Midbrain (tissue), 1 donor: Measurements from ENCODE around the gene STK16.
A peak's percentile ranks its signal among the peaks of the same experiment; 100 is the strongest.
"Not testable (repeated sequence)": the region's sequence is repeated elsewhere in the genome, so short reads cannot be mapped to it uniquely, and the experiment has no call there.

Experiments
- DNase-seq: peaks from one replicate; lab custom pipeline; 2025; lab: John Stamatoyannopoulos, UW

The STK16 gene, protein sequence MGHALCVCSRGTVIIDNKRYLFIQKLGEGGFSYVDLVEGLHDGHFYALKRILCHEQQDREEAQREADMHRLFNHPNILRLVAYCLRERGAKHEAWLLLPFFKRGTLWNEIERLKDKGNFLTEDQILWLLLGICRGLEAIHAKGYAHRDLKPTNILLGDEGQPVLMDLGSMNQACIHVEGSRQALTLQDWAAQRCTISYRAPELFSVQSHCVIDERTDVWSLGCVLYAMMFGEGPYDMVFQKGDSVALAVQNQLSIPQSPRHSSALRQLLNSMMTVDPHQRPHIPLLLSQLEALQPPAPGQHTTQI

DNA sequence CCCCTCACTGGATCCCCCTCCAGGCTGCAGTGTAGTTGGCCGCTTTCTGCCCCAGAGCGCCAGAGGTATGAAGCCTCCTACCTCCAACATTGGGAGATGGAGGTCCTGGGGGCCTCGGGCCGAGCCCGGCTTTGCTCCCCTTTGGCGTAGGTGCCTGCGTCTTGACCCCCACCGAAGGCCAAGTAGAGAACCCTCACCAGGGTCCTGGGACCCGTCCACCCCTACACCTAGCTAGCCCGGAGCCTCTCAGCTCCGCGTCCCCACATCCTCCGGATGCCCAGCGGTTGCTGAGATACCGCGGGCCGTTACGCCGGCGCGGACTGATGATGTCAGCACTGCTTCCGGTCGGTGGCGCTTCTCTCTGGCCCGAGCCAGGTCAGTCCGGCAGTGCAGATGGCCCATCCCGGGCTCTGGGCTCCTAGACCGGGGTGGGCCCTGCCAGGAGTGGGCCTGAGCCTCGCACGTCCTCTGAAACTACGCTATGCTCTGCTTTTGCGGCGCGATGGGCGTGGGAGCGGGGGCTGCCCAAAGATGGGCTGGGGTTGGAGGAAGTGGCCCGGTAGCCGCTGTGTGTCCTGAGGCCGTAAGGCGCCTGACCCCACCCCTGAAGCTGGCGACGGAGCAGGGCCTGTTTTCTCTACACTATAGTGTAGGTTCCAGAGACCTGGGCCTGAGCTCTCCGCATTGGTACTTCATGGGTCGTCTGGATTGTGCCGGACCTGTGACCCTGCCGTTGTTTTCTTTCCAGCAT is at the start of gene STK16, which contains the start of gene GLB1L:
Gene STK16 (plus strand): TSS at position 332 of the 751 bp plus-strand sequence. CDS start 521 bp downstream, outside the sequence.
Gene GLB1L (minus strand): TSS at position 297 of the 751 bp plus-strand sequence. CDS start 1,871 bp downstream, outside the sequence.
- peak; percentile 94 for DNase-seq

DNA sequence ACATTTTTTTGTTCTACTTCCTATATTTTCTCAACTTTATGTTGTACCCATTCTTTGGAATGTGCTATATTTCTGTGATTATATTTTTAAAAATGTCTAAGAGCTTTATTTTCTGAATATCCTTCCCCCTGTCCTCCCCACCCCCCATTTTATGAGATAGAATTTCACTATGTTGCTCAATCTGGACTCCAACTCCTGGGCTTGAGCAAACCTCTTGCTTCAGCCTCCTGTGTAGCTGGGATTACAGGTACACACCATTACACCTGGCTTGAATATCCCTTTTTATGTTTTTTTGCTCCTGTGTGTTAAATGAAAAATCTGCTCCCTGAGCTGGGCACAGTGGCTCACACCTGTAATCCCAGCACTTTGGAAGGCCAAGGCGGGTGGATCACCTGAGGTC is 47.9 kb upstream of the STK16 start:
- no peak for DNase-seq

DNA sequence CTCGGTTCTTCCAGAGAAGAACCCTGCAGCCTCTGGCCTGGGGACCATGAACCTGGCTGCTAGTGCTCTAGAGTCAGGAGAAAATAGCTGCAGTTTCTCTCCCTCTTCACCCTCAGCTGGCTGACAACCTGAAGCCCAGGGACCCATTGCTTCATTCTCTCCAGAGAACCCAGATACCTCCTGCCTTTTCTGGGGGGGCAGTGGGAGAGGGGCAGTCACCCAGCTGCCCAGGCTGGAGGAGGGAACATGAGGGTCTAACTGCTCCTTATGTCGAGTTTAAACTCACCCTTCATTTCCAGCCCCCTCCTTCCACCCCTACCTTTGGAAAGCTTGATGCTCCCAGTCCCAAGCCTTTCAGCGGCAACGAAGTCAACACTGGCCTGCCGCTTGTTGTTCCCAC is 46.3 kb upstream of the STK16 start:
- DNase-seq = no peak

DNA sequence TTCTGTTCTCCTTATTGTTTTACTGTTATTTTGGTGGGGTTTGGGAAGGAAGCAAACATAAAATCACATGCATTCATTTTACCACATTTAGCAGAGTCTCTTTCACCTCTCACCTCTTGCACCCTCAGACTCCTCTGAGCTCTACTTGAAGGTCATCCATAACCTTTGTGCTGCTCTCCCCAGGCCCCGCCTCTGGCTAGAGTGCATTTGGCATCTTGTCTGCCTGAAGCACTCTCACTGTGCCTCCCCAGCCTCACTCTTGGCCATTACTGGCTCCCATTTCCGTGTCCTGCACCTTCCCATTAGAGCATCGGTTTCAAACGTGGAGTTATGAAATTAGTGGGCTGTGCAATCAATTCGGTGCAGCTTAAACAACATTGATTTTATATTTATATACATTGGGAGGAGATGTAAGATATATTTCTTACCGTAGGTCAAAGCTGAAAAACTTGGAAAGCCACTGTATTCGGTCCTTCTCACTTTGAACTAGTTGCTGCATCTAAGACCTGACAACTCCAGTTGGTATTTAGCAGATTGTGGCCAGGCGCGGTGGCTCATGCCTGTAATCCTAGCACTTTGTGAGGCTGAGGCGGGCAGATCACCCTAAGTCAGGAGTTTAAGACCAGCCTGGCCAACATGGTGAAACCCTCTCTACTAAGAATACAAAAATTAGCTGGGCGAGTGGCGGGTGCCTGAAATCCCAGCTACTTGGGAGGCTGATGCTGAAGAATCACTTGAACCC is 45.6 kb upstream of the STK16 start:
- no peak for DNase-seq

DNA sequence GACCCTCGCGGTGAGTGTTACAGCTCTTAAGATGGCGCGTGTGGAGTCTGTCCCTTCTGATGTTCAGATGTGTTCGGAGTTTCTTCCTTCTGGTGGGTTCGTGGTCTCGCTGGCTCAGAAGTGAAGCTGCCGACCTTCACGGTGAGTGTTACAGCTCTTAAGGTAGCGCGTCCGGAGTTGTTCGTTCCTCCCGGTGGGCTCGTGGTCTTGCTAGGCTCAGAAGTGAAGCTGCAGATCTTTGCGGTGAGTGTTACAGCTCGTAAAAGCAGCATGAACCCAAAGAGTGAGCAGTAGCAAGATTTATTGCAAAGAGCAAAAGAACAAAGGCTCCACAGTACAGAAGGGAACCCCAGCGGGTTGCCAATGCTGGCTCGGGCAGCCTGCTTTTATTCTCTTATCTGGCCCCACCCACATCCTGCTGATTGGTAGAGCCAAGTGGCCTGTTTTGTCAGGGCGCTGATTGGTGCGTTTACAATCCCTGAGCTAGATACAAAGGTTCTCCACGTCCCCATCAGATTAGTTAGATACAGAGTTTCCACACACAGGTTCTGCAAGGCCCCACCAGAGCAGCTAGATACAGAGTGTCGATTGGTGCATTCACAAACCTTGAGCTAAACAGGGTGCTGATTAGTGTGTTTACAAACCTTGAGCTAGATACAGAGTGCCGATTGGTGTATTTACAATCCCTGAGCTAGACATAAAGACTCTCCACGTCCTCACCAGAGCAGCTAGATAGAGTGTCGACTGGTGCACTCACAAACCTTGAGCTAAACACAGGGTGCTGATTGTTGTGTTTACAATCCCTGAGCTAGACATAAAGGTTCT is 44.6 kb upstream of the STK16 start:
- not testable (repeated sequence) for DNase-seq

DNA sequence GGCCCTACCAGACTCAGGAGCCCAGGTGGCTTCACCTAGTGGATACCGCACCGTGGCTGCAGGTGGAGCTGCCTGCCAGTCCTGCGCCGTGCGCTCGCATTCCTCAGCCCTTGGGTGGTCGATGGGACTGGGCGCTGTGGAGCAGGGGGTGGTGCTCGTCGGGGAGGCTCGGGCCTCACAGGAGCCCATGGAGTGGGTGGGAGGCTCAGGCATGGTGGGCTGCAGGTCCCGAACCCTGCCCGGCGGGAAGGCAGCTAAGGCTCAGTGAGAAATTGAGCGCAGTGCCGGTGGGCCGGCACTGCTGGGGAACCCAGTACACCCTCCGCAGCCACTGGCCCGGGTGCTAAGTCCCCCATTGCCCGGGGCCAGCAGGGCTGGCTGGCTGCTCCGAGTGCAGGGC is 43.9 kb upstream of the STK16 start:
- not testable (repeated sequence) for DNase-seq

DNA sequence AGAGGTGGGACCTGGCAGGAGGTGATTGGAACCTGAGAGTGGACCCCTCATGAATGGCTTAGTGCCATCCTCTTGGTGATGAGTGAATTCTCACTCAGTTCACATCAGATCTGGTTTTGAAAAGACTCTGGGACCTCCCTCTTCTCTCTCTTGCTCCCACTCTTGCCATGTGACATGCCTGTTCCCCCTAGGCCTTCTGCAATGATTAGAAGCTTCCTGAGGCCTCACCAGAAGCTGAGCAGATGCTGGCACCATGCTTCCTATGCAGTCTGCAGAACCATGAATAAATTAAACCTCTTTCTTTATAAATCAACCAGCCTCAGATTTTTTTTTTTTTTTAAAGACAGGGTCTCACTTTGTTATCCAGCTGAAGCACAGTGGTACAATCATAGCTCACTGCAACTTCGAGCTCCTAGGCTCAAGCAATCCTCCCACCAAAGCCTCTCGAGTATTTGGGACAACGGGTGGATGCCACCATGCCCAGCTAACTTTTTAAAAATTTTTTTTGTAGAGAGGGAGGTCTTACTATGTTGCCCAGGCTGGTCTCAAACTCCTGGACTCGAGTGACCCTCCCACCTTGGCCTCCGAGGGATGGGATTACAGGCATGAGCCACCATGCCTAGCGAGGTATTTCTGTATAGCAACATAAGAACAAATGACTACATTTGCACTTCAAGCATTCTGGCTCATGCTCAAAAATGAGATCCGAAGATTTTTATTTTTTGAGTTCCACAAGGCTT is 40.7 kb upstream of the STK16 start:
- DNase-seq = no peak

DNA sequence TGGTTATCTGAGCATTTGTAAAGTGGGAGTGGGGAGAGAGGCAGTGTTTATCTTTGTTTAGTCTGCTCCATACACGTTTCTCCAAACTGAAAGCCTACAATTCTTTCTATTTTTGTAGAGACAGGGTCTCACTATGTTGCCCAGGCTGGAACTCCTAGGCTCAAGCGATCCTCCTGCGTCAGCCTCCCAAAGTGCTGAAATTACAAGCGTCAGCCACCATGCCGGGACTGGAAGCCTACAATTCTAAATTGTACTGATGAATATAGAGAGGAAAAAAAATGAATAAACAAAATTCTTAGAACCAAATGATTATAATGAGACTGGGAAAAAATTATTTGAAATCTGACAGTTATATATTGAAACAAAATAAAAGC is 40.1 kb upstream of the STK16 start:
- no peak for DNase-seq

DNA sequence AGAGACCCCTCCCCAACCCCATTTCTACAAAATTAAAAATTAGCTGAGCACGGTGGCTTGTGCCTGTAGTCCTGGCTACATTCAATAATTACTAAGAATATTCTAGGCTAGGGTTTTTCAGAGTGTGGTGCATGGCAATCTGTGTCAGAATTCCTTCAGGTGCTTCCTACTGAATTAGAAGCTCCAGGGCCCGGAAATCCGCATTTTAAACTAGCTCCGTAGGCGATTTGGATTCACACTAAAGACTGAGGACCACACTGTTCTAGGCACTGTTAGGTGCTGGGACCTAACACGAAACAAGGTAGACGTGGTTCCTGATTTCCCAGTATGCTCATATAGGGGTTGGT is 39.3 kb upstream of the STK16 start:
- no peak for DNase-seq

DNA sequence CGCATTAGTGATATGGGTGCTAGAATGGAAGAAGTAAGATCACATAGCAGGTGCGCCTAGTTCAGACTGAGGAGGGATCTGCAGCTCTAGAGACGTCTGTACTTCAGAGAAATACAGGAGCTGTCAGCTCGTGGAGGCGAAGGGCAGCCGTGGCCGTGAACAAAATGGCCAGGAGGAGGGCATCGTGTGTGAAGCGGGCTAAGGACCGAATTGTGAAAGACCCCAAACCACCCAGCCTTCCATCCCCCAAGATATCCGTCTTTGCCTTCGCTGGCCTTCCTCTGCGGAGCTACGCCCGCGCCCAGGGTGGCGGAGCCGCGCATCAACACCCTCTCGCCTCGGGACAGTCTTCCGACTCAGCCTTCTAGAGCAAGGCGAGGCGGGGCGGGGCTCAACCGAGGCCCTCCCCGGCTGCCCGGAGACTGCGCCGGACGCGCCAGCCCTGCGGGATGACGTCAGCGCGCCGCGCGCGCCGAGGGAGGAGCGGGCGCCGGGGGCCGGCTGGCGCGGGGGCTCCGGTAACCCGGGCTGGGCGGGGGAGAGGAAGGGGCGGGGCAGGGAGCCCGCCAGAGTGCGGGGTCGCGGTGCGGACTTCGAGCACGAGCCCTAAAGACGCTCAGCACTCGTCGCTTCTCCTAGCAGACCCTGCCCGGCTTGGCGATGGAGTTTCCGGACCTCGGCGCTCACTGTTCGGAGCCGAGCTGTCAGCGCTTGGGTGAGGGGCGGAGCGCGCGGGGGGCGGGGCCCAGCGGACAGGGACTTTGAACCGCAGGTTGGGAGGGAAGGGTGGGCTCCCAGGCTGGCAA is 38.7 kb upstream of the STK16 start, which contains the start of gene ZFAND2B:
Gene ZFAND2B (plus strand): TSS at position 455 of the 806 bp plus-strand sequence. CDS start 206 bp downstream, at position 661.
- peak; percentile 95 for DNase-seq

DNA sequence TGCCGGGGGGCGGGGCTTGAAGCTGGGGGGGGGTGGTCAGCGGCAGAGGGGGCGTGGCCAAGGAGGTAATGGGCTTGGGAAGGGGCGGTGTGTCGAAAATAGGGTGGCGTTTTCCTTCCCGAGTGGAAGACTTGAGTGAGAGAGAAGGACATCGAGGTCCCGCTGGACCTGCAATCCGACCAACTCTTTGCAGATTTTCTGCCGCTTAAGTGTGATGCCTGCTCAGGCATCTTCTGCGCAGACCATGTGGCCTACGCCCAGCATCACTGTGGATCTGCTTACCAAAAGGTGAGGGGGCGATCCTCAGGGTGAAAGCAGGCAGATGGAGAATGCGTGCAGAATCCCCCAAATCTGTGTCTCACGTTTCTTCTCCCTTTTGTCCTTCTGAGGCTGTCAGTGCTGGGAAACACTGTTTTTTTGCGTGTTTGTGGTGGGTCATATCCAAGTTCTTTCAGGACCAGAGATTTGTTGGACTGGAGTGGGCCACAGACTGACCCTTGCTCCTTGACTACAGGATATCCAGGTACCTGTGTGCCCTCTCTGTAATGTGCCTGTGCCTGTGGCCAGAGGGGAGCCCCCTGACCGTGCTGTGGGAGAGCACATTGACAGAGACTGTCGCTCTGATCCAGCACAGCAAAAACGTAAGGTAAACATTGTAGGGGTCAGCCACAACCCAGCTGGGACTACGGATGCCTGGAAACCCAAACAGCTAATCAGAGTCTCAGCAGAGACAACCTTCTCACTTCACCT is 38.0 kb upstream of the STK16 start:
- no peak for DNase-seq

DNA sequence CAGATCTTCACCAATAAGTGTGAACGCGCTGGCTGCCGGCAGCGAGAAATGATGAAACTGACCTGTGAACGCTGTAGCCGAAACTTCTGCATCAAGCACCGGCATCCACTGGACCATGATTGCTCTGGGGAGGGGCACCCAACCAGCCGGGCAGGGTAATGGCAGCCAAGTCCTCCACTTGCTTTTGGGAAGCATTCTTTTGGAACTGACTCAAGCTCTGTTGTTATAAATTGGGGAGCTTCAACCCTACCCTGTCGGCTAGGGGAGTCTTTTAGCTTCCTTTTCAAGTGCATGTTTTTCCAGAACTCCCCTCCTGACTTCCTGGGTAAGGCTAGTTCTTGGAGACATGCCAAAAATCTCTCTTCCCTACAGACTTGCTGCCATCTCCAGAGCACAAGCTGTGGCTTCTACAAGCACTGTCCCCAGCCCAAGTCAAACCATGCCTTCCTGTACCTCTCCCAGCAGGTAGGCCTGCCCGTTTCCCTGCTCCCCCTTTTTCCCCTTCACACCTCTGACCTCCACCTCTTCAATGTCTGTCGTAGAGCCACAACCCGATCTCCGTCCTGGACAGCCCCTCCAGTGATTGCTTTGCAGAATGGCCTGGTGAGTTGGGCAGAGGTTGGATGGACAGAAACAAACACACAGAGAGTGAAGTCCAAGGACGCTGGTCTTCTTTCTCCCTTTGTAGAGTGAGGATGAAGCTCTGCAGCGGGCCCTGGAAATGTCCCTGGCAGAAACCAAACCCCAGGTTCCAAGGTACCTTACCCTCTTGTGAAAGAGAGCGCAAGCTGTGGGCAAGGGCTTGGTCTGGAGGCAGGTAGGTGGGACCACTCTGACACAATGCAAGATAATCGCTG is 37.2 kb upstream of the STK16 start:
- DNase-seq = no peak

DNA sequence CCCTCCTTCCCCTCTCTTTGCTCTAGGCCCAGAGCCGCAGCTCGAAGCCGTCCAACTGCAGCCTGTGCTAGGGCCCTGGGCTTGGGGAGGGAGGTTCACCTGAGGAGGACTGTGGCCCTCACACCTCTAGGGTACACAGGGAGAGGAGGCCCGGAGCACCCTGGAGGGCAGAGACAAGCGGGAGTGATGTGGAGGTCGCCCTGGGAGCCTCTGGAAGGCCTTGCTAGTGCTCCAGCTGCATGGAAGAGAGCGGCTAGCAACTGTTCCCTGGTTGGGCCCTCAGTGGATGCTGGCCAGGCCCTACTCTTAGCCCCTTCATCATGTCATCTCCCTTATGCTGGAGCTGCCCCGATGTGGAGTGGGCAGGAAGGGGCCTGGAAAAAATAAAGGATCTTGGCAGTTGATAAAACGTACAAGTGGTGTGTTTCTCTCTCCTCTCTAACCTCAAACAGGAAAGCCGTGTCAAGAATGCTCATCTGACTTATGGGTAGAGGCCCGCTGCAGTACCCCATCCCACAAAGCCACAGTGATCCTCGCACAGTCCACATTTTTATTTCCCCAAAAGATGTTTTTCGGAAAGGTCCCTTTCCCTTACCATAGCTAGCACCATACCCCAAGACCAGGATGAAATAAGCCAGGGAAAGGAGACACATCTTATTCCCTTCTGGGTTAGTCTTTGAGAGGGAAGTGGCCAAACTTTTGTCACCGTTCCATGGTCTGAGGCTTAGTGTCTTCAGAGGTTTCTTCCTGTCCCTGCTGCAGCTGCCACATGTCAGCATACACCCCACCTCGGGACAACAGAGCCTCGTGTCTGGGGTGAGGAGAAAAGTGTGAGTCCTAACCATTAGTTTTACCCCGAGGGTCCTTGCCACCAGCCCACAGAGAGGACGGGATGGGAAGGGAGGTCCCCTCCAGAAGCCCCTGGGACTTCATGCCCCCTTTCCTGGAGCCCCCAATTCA is 35.8 kb upstream of the STK16 start:
- no peak for DNase-seq

DNA sequence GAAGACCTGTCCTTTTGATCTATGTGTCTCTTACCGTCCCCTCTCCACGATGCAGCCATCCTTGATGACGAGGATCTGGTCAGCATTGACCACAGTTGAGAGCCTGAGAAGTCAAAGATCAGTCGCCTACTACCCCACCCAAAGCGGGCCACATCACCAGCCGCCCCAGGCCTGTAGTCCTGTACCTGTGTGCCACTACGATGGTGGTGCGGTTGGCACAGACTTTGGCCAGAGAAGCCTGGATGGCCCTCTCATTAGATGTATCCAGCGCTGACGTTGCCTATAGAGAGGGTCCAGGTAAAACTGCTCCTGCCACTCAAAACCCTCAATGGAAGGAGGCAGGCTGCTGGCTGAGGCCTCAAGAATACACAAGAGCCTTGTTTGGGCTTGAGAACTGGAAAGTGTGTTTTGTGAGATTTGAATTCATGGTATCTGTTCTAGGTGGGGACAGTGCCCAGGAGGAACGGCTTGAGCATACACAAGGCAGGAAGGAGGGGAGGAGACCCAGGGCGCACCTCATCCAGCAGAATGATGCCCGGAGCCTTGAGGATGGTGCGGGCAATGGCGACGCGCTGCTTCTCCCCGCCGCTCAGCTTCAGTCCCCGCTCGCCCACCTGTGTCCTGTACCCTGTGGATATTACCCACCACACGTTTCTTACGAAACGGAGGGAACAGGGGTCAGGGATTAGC is 34.9 kb upstream of the STK16 start:
- DNase-seq = no peak

DNA sequence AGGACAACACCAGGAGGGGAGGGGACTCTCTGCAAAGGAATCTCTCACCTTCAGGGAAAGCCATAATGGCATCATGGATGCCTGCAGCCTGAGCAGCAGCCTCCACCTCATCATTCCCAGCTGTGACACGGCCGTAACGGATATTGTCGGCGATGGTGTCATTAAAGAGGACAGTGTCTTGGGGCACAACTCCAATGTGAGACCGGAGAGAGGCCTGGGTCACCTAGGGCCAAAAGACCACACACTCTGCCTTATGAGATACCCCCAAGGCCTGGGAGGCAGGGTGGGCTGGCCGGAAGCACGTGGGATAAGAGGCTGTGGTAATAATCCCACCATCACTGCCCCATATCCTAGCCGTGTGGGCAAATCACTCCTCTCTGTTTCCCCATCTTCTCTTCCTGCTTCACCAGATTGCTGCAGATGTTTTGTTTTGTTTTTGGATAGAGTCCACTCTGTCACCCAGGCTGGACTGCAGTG is 34.4 kb upstream of the STK16 start:
- DNase-seq = no peak

DNA sequence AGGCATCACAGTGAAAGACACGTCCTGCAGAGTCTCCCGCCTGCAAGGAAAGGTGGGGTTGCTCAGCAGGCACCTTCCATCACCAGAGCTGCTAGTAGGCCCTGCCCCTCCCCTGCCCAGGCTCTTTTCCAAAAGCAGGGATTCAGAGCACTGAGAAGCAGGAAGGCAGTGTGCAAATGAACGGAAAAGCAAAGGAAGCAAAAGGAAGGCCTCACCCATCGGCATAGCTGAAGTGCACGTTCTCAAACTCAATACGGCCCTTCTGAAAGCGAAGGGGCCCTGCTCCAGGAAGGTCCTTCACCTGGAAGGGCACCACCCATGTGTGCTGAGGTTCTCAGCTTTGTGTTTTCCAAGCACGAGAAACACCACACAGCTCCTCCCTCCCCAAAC is 32.3 kb upstream of the STK16 start:
- DNase-seq = no peak
